GM12892 (cell line): ENCODE results near the gene TENM4.

Experiments used
- DNase-seq: peaks from one replicate; pipeline ENCODE4 v3.0.0; 2011; ENCODE audit not compliant: insufficient read length
- FAIRE-seq: peaks from 2 replicates; lab custom pipeline; 2011; peaks lifted over from hg19 to GRCh38; lab: Jason Lieb, UNC
- POLR2A ChIP-seq: IDR thresholded peaks from 2 replicates; pipeline ENCODE4 v1.6.1; 2011; ENCODE audit warnings: low read depth, low read length, control low read depth
- POLR2AphosphoS5 ChIP-seq: IDR thresholded peaks from 2 replicates; pipeline ENCODE4 v1.6.1; 2011; ENCODE audit warnings: low read depth, low read length, control low read depth
- TAF1 ChIP-seq: IDR thresholded peaks from 2 replicates; pipeline ENCODE4 v1.6.1; 2011; ENCODE audit warnings: low read depth, mild to moderate bottlenecking, control low read depth, low read length, borderline replicate concordance

Gene TENM4

GRCh38 chr11:79313530-79313913, 127.3 kb downstream of the TENM4 start:
- TF ChIP-seq POLR2A (no peak), POLR2AphosphoS5 (no peak), TAF1 (no peak)
- FAIRE-seq (no peak), DNase-seq (no peak)

- DNase-seq = no peak
- FAIRE-seq = no peak
- no peak for TF ChIP-seq POLR2AphosphoS5
These were observed 128.0 kb downstream of the TENM4 start for GRCh38 chr11:79312617-79313529.

- DNase-seq (no peak), FAIRE-seq (no peak)
- TF ChIP-seq POLR2A (no peak), TAF1 (no peak), POLR2AphosphoS5 (no peak)
These were observed 129.4 kb downstream of the TENM4 start for GRCh38 chr11:79311461-79311860.

GRCh38 chr11:79309407-79309806, 131.4 kb downstream of the TENM4 start:
- no peak for FAIRE-seq
- DNase-seq = no peak
- TF ChIP-seq TAF1 (no peak), POLR2A (no peak)

- FAIRE-seq (no peak), DNase-seq (no peak)
- TF ChIP-seq POLR2AphosphoS5 = no peak
- no peak for TF ChIP-seq POLR2A
- no peak for TF ChIP-seq TAF1
These were observed 132.4 kb downstream of the TENM4 start for GRCh38 chr11:79308429-79308828.

- FAIRE-seq = no peak
- DNase-seq = no peak
- no peak for TF ChIP-seq POLR2A
- TF ChIP-seq POLR2AphosphoS5 = no peak
- TF ChIP-seq TAF1 = no peak
These were observed 136.1 kb downstream of the TENM4 start for GRCh38 chr11:79304599-79305212.

- FAIRE-seq (no peak), DNase-seq (no peak)
- TF ChIP-seq POLR2AphosphoS5 (no peak), TAF1 (no peak)
These were observed 144.7 kb downstream of the TENM4 start for GRCh38 chr11:79296141-79296540.

GRCh38 chr11:79294845-79295731, 145.7 kb downstream of the TENM4 start:
- TF ChIP-seq TAF1 = no peak
- no peak for TF ChIP-seq POLR2A
- TF ChIP-seq POLR2AphosphoS5 = no peak
- FAIRE-seq (no peak), DNase-seq (no peak)

GRCh38 chr11:79291948-79292347, 148.9 kb downstream of the TENM4 start:
- DNase-seq (no peak), FAIRE-seq (no peak)
- TF ChIP-seq POLR2AphosphoS5 (no peak), TAF1 (no peak), POLR2A (no peak)

- DNase-seq (no peak), FAIRE-seq (no peak)
- TF ChIP-seq TAF1 = no peak
- no peak for TF ChIP-seq POLR2A
- TF ChIP-seq POLR2AphosphoS5 = no peak
These were observed 150.1 kb downstream of the TENM4 start for GRCh38 chr11:79290761-79291160.

GRCh38 chr11:79287952-79288351, 152.9 kb downstream of the TENM4 start:
- no peak for DNase-seq
- TF ChIP-seq TAF1 (no peak), POLR2A (no peak), POLR2AphosphoS5 (no peak)
- FAIRE-seq = no peak
